Calu3 (cell line): ENCODE measurements around the gene NR1H2. TPM values are rescaled to one million over a fixed set of nuclear protein-coding genes. Genes with fewer than 3 reads are reported as not detected.
"Not testable (repeated sequence)": the region's sequence is repeated elsewhere in the genome, so short reads cannot be mapped to it uniquely, and the experiment has no call there.

Experiments
- BruUV-seq: library from RNA; stranded (reverse); fragments of 400-500 nt; replicated peaks from 2 replicates; lab custom pipeline; 2021; lab: Mats Ljungman, UMichigan
- CTCF ChIA-PET: fragments of 300-600 bp; sonication (Branson Sonifier 250); formaldehyde crosslinking; loops from one replicate; lab custom pipeline; 2022; ENCODE audit warnings: antibody characterized with exemption; lab: Charles Lee
- DNase-seq: peaks from one replicate; pipeline ENCODE4 v3.0.0; 2022
- H3K27ac Mint-ChIP-seq: one replicate; pipeline ENCODE4 v1.8.0; 2022; ENCODE audit warnings: mixed read lengths; ENCODE audit not compliant: unreplicated experiment
- H3K27me3 Mint-ChIP-seq: one replicate; pipeline ENCODE4 v1.8.0; 2022; ENCODE audit warnings: mixed read lengths; ENCODE audit not compliant: unreplicated experiment
- H3K36me3 Mint-ChIP-seq: one replicate; pipeline ENCODE4 v1.8.0; 2022; ENCODE audit warnings: mild to moderate bottlenecking, moderate library complexity, mixed read lengths; ENCODE audit not compliant: insufficient read depth, unreplicated experiment
- H3K4me1 Mint-ChIP-seq: one replicate; pipeline ENCODE4 v1.8.0; 2022; ENCODE audit warnings: mild to moderate bottlenecking, low read depth, mixed read lengths; ENCODE audit not compliant: unreplicated experiment
- H3K4me3 Mint-ChIP-seq: one replicate; pipeline ENCODE4 v1.8.0; 2022; ENCODE audit warnings: mild to moderate bottlenecking, low read depth, moderate library complexity, mixed read lengths; ENCODE audit not compliant: unreplicated experiment
- H3K9me3 Mint-ChIP-seq: one replicate; pipeline ENCODE4 v1.8.0; 2022; ENCODE audit warnings: low read depth, mixed read lengths; ENCODE audit not compliant: unreplicated experiment
- intact Hi-C: fragments of 100-400 bp; cut with micrococcal nuclease; formaldehyde crosslinking; loops from one replicate; pipeline ENCODE4 v1.10.0; 2022; ENCODE audit not compliant: unreplicated experiment
- total RNA-seq: library from RNA; stranded (reverse); gene quantifications from 2 replicates; pipeline ENCODE4 v1.2.3, GENCODE V29; 2022
- TF ChIP-seq, protein P1 (sequence below): fragments of 200-600 bp; IDR thresholded peaks from one replicate; pipeline ENCODE4 v1.8.0; 2022; ENCODE audit warnings: antibody characterized with exemption; ENCODE audit not compliant: unreplicated experiment

Gene NR1H2
- total RNA-seq, 1 experiment from 2014 or later: 77.5 TPM

- Mint-ChIP-seq H3K27me3 (peaks cover 46% of the 10 kb centered on the region), H3K27ac (peak overlapping the region; percentile 87), H3K4me1 (peaks cover 48% of the 10 kb centered on the region), H3K9me3 (no peaks in the 10 kb centered on the region), H3K36me3 (peaks cover 53% of the 10 kb centered on the region), H3K4me3 (peak overlapping the region; percentile 60)
- no peak for DNase-seq
- intact Hi-C loops: no loop called here
- no TSS peak for BruUV-seq
- CTCF ChIA-PET: no interaction called here
- TF ChIP-seq, protein P1, sequence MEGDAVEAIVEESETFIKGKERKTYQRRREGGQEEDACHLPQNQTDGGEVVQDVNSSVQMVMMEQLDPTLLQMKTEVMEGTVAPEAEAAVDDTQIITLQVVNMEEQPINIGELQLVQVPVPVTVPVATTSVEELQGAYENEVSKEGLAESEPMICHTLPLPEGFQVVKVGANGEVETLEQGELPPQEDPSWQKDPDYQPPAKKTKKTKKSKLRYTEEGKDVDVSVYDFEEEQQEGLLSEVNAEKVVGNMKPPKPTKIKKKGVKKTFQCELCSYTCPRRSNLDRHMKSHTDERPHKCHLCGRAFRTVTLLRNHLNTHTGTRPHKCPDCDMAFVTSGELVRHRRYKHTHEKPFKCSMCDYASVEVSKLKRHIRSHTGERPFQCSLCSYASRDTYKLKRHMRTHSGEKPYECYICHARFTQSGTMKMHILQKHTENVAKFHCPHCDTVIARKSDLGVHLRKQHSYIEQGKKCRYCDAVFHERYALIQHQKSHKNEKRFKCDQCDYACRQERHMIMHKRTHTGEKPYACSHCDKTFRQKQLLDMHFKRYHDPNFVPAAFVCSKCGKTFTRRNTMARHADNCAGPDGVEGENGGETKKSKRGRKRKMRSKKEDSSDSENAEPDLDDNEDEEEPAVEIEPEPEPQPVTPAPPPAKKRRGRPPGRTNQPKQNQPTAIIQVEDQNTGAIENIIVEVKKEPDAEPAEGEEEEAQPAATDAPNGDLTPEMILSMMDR: no peak
Observed at GRCh38 chr19:50334741-50335421, 41.4 kb upstream of the NR1H2 start.

- BruUV-seq, H3K4me3 Mint-ChIP-seq, DNase-seq, intact Hi-C loops, H3K27ac Mint-ChIP-seq, H3K9me3 Mint-ChIP-seq, CTCF ChIA-PET: not testable (repeated sequence)
- peaks cover 41% of the 10 kb centered on the region for H3K36me3 Mint-ChIP-seq
- H3K27me3 Mint-ChIP-seq: peaks cover 25% of the 10 kb centered on the region
- H3K4me1 Mint-ChIP-seq: peaks cover 28% of the 10 kb centered on the region
Observed at GRCh38 chr19:50337031-50337430, 39.2 kb upstream of the NR1H2 start.

DNA sequence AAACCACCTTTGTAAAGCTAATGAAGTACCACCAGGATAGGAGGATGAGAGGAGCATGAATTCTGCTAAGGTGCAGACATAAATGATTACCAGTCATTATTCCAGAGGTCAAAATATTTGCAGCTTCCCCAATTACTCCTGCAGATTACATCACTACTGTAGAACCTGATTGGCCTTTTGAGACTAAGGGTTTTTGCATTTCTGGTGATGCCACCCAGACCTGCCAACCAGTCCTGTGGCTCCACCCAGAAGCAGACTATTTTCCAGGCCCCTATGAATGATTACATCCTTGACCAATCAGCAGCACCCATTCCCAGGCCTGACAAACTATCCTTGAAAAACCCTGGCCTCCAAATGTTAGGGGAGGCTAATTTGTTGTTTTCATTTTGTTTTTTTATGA is 35.9 kb upstream of the NR1H2 start:
- peaks cover 8% of the 10 kb centered on the region for H3K36me3 Mint-ChIP-seq
- no TSS peak for BruUV-seq
- H3K27me3 Mint-ChIP-seq: peaks cover 10% of the 10 kb centered on the region
- intact Hi-C loops: no loop called here
- TF ChIP-seq, protein P1: no peak
- no peak for DNase-seq
- H3K9me3 Mint-ChIP-seq: peaks cover 5% of the 10 kb centered on the region
- no peak overlapping the region for H3K4me3 Mint-ChIP-seq
- no peak overlapping the region for H3K27ac Mint-ChIP-seq
- peaks cover 4% of the 10 kb centered on the region for H3K4me1 Mint-ChIP-seq
- CTCF ChIA-PET: interaction anchor here (1.1 kb wide), 1 partner anchor 9 kb away, joined by 3 read pairs; no protein-coding TSS in a partner anchor

DNA sequence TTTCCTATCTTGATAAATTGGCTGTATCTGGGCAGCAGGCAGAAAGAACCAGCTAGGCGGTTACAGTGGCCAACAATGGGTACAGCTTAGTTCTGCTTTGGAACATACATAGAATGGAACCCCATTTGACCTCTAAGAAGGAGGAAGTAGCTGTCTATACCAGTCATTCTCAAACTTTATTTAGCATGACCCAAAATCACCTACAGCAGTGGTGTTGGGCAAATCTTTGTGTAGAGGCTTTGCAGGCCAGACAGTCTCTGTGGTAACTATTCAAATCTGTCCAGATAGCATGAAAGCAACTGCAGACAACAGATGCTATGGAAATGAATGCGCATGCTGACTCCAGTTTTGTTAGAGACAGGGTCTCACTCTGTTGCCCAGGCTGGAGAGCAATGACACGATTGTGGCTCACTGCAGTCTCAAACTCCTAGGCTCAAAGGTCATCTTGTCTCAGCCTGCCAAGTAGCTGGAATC is 35.1 kb upstream of the NR1H2 start:
- Mint-ChIP-seq H3K4me3 (no peak overlapping the region), H3K9me3 (peaks cover 5% of the 10 kb centered on the region), H3K36me3 (peaks cover 4% of the 10 kb centered on the region), H3K27ac (no peak overlapping the region), H3K27me3 (peaks cover 10% of the 10 kb centered on the region), H3K4me1 (no peaks in the 10 kb centered on the region)
- intact Hi-C loops: no loop called here
- BruUV-seq: no TSS peak
- TF ChIP-seq, protein P1: no peak
- DNase-seq: no peak
- CTCF ChIA-PET: interaction anchor here (1.1 kb wide), 1 partner anchor 8 kb away, joined by 3 read pairs; no protein-coding TSS in a partner anchor
